Adipose tissue (tissue), 3 donors: Measurements from ENCODE around the gene ZMYND11. TPM values are rescaled to one million over a fixed set of nuclear protein-coding genes. Genes with fewer than 3 reads are reported as not detected.
"Not testable (repeated sequence)": the region's sequence is repeated elsewhere in the genome, so short reads cannot be mapped to it uniquely, and the experiment has no call there.

Experiments
- H3K27ac ChIP-seq: one replicate; pipeline ENCODE4 v1.5.1; 2013; ENCODE audit warnings: low read depth, low read length
- WGBS, 3 donors: extraction: QIAGEN DNeasy Blood & Tissue Kit; methylation state at CpG; one replicate each; pipeline ENCODE4 v1.1.7; 2013; 5-methylcytosine and 5-hydroxymethylcytosine counted together
- polyA plus RNA-seq, 3 donors: library from polyadenylated mRNA; stranded (reverse); fragments of 200-250 nt; gene quantifications; one replicate each; pipeline ENCODE4 v1.2.3, GENCODE V29; 2013
- donor health status: healthy with polysubstance abuse.
- donor health status: Bipolar disorder and iron deficiency.
- donor health status: healthy.

The ZMYND11 gene
- polyA plus RNA-seq, 3 donors, result 22.3 to 52.3 (median 34.4) TPM

- H3K27ac ChIP-seq, result no peak overlapping the region
- WGBS, 3 donors, result 85 to 89% (median 89%) methylated on average over 6 of the region's 6 CpGs
Observed at GRCh38 chr10:228366-228765, 93.1 kb downstream of the ZMYND11 start.

- H3K27ac ChIP-seq, result no peak overlapping the region
- 77 to 94% (median 92%) methylated on average over 9 of the region's 9 CpGs for WGBS, 3 donors
Observed at GRCh38 chr10:230758-231157, 95.5 kb downstream of the ZMYND11 start.

- H3K27ac ChIP-seq, result no peak overlapping the region
- WGBS, 3 donors, result 90 to 94% (median 94%) methylated on average over 3 of the region's 3 CpGs
Observed at GRCh38 chr10:232061-232460, 96.8 kb downstream of the ZMYND11 start.

- 96% methylated on average over 11 of the region's 11 CpGs for WGBS, 3 donors
- no peak overlapping the region for H3K27ac ChIP-seq
Observed at GRCh38 chr10:232878-233277, 97.6 kb downstream of the ZMYND11 start.

GRCh38 chr10:234708-235406, 99.6 kb downstream of the ZMYND11 start:
- no peak overlapping the region for H3K27ac ChIP-seq
- 77 to 84% (median 82%) methylated on average over 9 of the region's 9 CpGs for WGBS, 3 donors

- no peak overlapping the region for H3K27ac ChIP-seq
- 57 to 86% (median 65%) methylated on average over 3 of the region's 3 CpGs for WGBS, 3 donors
Observed at GRCh38 chr10:235915-236314, 100.7 kb downstream of the ZMYND11 start.

GRCh38 chr10:239109-239508, 103.9 kb downstream of the ZMYND11 start:
- WGBS, 3 donors, result 92 to 93% (median 93%) methylated on average over 6 of the region's 6 CpGs
- H3K27ac ChIP-seq, result no peak overlapping the region

- 82% methylated on average over 6 of the region's 6 CpGs for WGBS, 3 donors
- no peak overlapping the region for H3K27ac ChIP-seq
Observed at GRCh38 chr10:241451-241850, 106.2 kb downstream of the ZMYND11 start.

- 76 to 88% (median 88%) methylated on average over 9 of the region's 9 CpGs for WGBS, 3 donors
- H3K27ac ChIP-seq, result no peak overlapping the region
Observed at GRCh38 chr10:241966-242643, 106.8 kb downstream of the ZMYND11 start.

- WGBS, 3 donors, result 83 to 89% (median 86%) methylated on average over 7 of the region's 7 CpGs
Observed at GRCh38 chr10:244227-244626, 109.0 kb downstream of the ZMYND11 start.

GRCh38 chr10:246431-246830, 111.2 kb downstream of the ZMYND11 start:
- WGBS, 3 donors, result 83 to 94% (median 87%) methylated on average over 9 of the region's 9 CpGs
- no peak overlapping the region for H3K27ac ChIP-seq

More at GRCh38 chr10:244227-244626, 109.0 kb downstream of the ZMYND11 start:
- H3K27ac ChIP-seq, result no peak overlapping the region

- WGBS, 3 donors, result 90 to 91% (median 91%) methylated on average over 4 of the region's 4 CpGs
- H3K27ac ChIP-seq, result no peak overlapping the region
Observed at GRCh38 chr10:247480-247879, 112.2 kb downstream of the ZMYND11 start.

- 94 to 96% (median 95%) methylated on average over 15 of the region's 15 CpGs for WGBS, 3 donors
- no peak overlapping the region for H3K27ac ChIP-seq
Observed at GRCh38 chr10:248307-248706, 113.1 kb downstream of the ZMYND11 start.

GRCh38 chr10:251982-252582, 116.8 kb downstream of the ZMYND11 start:
- no peak overlapping the region for H3K27ac ChIP-seq
- 90 to 93% (median 93%) methylated on average over 13 of the region's 13 CpGs for WGBS, 3 donors

- WGBS, 3 donors, result 64 to 88% (median 70%) methylated on average over 15 of the region's 15 CpGs
Observed at GRCh38 chr10:260819-261429, 125.7 kb downstream of the ZMYND11 start.

GRCh38 chr10:264160-265073, 129.2 kb downstream of the ZMYND11 start:
- WGBS, 3 donors, result 84 to 88% (median 88%) methylated on average over 10 to 11 of the region's 11 CpGs
- not testable (repeated sequence) for H3K27ac ChIP-seq

More at GRCh38 chr10:260819-261429, 125.7 kb downstream of the ZMYND11 start:
- no peak overlapping the region for H3K27ac ChIP-seq

GRCh38 chr10:265074-265440, 129.8 kb downstream of the ZMYND11 start:
- 89 to 94% (median 93%) methylated on average over 6 of the region's 6 CpGs for WGBS, 3 donors
- not testable (repeated sequence) for H3K27ac ChIP-seq
